ENCODE data around the gene MYO1D. TPM values are rescaled to one million over a fixed set of nuclear protein-coding genes. Genes with fewer than 3 reads are reported as not detected.

Gene MYO1D
- total and polyA plus RNA-seq, 2 of the 13 experiments (the other 11 are each of a cell fraction or from before 2014, with no cell fraction given), result 13.2 to 17.3 TPM

DNA sequence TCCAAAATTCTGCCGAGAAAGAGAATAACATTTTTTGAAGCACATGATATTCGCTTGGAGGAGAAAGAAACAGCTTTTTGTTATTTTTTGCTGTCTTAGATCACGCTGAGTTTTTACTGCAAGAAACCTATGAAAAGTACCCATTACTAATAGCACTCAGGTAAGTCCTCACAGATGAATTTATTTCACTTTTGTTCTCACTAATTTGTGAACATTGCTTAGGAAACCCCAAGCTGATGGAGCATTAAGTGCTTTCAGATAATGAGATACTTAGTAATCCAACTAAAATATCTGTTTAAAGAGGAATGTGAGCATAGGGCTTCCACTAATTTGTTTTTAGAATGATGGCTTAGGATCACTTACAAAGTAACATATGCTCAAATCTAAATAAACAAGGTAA, 45.7 kb downstream of the MYO1D start:
- no peak for TF ChIP-seq FIP1L1 (IDR thresholded peaks at IDR 0.05; ENCODE audit: borderline replicate concordance, insufficient read depth, low read depth, low read length)
- TF ChIP-seq RXRA (CRISPR knock-in tag; IDR thresholded peaks at IDR 0.05), result no peak
- TF ChIP-seq RNF219 (CRISPR knock-in tag; IDR thresholded peaks at IDR 0.05), result no peak
- no peak for TF ChIP-seq ZNF839 (CRISPR knock-in tag; IDR thresholded peaks at IDR 0.05; ENCODE audit: borderline replicate concordance)
- TF ChIP-seq GATAD2A (CRISPR knock-in tag; IDR thresholded peaks at IDR 0.05), result no peak
- TF ChIP-seq RAD21 (CRISPR knock-in tag; IDR thresholded peaks at IDR 0.05), result no peak
- no peak for TF ChIP-seq ZFP37 (CRISPR knock-in tag; IDR thresholded peaks at IDR 0.05; ENCODE audit: borderline replicate concordance)
- TF ChIP-seq ZNF512 (CRISPR knock-in tag; IDR thresholded peaks at IDR 0.05), result no peak
- in situ Hi-C loops (cut with HindIII; ENCODE audit: extremely low pct_ligation_motif_present, low pct_unique_long_range_greater_than_20kb), result no loop called here
- no TSS peak for BruUV-seq (replicated peaks)
- H3K27me3 ChIP-seq (ENCODE audit: control insufficient read depth in 1 of 2, insufficient read depth in 2 of 2, low read length in 2 of 2), result no peaks in the 10 kb centered on the region
- no peak for FAIRE-seq
- peaks cover 3% of the 10 kb centered on the region for H3K79me2 ChIP-seq (ENCODE audit: insufficient read depth, low read length)
- no peaks in the 10 kb centered on the region for H4K20me1 ChIP-seq (ENCODE audit: insufficient read depth, low read length)
- no peak overlapping the region for H3K4me3 ChIP-seq (replicated peaks in 1 of 3; ENCODE audit: insufficient read depth in 1 of 3, low read depth in 2 of 3, low read length in 3 of 3)
- ATAC-seq, result no peak
- POLR2A ChIA-PET, result no interaction called here
- intact Hi-C loops (cut with micrococcal nuclease; ENCODE audit: unreplicated experiment), result no loop called here
- no peak for DNase-seq (ENCODE audit: low spot score)
- H3K9me3 ChIP-seq (ENCODE audit: low read length), result no peaks in the 10 kb centered on the region
- no peaks in the 10 kb centered on the region for H3K36me3 ChIP-seq (replicated peaks in 1 of 2; ENCODE audit: control insufficient read depth in 1 of 2, insufficient read depth in 2 of 2, low read length in 2 of 2)
- no peak overlapping the region for H2AFZ ChIP-seq (ENCODE audit: low read length)
- CTCF ChIA-PET (ENCODE audit: low intra/inter-chr PET ratio, low total read pairs), result no interaction called here
- 94% methylated on average over 3 of the region's 3 CpGs for WGBS (ENCODE audit: low lambda C conversion rate)
- H3K27ac ChIP-seq (ENCODE audit: extremely low read length, insufficient read depth, low read length), result no peak overlapping the region
- no peak overlapping the region for H3K4me2 ChIP-seq (ENCODE audit: low read depth, low read length)
- H3K4me1 ChIP-seq (ENCODE audit: insufficient read depth, low read length), result peaks cover 37% of the 10 kb centered on the region
- H3K9ac ChIP-seq (ENCODE audit: insufficient read depth, low read depth, low read length), result no peak overlapping the region

Measured in HepG2 (cell line).